ENCODE data around the gene PCDHA9.
"Not testable (repeated sequence)": the region's sequence is repeated elsewhere in the genome, so short reads cannot be mapped to it uniquely, and the experiment has no call there.

DNA sequence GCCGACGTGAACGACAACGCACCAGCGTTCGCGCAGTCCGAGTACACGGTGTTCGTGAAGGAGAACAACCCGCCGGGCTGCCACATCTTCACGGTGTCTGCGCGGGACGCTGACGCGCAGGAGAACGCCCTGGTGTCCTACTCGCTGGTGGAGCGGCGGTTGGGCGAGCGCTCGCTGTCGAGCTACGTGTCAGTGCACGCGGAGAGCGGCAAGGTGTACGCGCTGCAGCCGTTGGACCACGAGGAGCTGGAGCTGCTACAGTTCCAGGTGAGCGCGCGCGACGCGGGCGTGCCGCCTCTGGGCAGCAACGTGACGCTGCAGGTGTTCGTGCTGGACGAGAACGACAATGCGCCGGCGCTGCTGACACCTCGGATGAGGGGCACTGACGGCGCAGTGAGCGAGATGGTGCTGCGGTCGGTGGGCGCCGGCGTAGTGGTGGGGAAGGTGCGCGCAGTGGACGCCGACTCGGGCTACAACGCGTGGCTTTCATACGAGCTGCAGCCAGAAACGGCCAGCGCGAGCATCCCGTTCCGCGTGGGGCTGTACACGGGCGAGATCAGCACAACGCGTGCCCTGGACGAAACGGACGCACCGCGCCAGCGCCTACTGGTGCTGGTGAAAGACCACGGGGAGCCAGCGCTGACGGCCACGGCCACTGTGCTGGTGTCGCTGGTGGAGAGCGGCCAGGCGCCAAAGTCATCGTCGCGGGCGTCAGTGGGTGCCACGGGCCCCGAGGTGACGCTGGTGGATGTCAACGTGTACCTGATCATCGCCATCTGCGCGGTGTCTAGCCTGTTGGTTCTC, 1.9 kb downstream of the PCDHA9 start:
- TF ChIP-seq, protein P1, sequence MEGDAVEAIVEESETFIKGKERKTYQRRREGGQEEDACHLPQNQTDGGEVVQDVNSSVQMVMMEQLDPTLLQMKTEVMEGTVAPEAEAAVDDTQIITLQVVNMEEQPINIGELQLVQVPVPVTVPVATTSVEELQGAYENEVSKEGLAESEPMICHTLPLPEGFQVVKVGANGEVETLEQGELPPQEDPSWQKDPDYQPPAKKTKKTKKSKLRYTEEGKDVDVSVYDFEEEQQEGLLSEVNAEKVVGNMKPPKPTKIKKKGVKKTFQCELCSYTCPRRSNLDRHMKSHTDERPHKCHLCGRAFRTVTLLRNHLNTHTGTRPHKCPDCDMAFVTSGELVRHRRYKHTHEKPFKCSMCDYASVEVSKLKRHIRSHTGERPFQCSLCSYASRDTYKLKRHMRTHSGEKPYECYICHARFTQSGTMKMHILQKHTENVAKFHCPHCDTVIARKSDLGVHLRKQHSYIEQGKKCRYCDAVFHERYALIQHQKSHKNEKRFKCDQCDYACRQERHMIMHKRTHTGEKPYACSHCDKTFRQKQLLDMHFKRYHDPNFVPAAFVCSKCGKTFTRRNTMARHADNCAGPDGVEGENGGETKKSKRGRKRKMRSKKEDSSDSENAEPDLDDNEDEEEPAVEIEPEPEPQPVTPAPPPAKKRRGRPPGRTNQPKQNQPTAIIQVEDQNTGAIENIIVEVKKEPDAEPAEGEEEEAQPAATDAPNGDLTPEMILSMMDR (conservative IDR thresholded peaks at IDR 0.05): not testable (repeated sequence)
- not testable (repeated sequence) for TF ChIP-seq EZH2 (IDR thresholded peaks at IDR 0.05; ENCODE audit: low read depth)

All from PC-9 (cell line).